Stomach (tissue), 4 donors: ENCODE measurements around the gene TOM1.

Experiments used
- EP300 ChIP-seq: sonication (generic); formaldehyde crosslinking; IDR thresholded peaks from one replicate; pipeline ENCODE4 v1.6.1; 2017; ENCODE audit warnings: antibody characterized with exemption
- POLR2A ChIP-seq, 4 donors: fragments of 450-650 bp; IDR thresholded peaks; one replicate each; pipeline ENCODE4 v1.6.1; 2016; ENCODE audit warnings: antibody characterized with exemption in 4 of 4, control low read depth in 2 of 4, mild to moderate bottlenecking in 1 of 4, moderate library complexity in 1 of 4
- POLR2AphosphoS5 ChIP-seq, 3 donors: sonication (generic); formaldehyde crosslinking; IDR thresholded peaks; one replicate each; pipeline ENCODE4 v1.6.1; 2016; ENCODE audit warnings: antibody characterized with exemption in 3 of 3
- TF ChIP-seq, protein P1 (sequence below), 7 experiments: fragments of 450-650 bp in 4 of 7; fragments of 200-600 bp in 3 of 7; sonication (generic) in 3 of 7; IDR thresholded peaks; one replicate each; pipeline ENCODE4 v1.5.1; 2016 to 2019; ENCODE audit warnings: antibody characterized with exemption in 7 of 7, control low read depth in 2 of 7, mild to moderate bottlenecking in 1 of 7

GRCh38 chr22:35329114-35329847 lies 29.6 kb downstream of the TOM1 start:
- TF ChIP-seq POLR2A (IDR thresholded peaks at IDR 0.05) (no peak), POLR2AphosphoS5 (IDR thresholded peaks at IDR 0.05) (no peak), EP300 (no peak)
- TF ChIP-seq, protein P1, sequence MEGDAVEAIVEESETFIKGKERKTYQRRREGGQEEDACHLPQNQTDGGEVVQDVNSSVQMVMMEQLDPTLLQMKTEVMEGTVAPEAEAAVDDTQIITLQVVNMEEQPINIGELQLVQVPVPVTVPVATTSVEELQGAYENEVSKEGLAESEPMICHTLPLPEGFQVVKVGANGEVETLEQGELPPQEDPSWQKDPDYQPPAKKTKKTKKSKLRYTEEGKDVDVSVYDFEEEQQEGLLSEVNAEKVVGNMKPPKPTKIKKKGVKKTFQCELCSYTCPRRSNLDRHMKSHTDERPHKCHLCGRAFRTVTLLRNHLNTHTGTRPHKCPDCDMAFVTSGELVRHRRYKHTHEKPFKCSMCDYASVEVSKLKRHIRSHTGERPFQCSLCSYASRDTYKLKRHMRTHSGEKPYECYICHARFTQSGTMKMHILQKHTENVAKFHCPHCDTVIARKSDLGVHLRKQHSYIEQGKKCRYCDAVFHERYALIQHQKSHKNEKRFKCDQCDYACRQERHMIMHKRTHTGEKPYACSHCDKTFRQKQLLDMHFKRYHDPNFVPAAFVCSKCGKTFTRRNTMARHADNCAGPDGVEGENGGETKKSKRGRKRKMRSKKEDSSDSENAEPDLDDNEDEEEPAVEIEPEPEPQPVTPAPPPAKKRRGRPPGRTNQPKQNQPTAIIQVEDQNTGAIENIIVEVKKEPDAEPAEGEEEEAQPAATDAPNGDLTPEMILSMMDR (IDR thresholded peaks at IDR 0.05): no peak
